Measurements from ENCODE around the gene KCNJ6. TPM values are rescaled to one million over a fixed set of nuclear protein-coding genes. Genes with fewer than 3 reads are reported as not detected.

KCNJ6 gene
- polyA plus RNA-seq, 1 of the 3 experiments (the other 2 are of a cell fraction) = not detected

- H3K9me2 ChIP-seq = no peaks in the 10 kb centered on the region
- POLR2A ChIA-PET = no interaction called here
- H3K4me2 ChIP-seq = no peak overlapping the region
- H3K79me2 ChIP-seq (ENCODE audit: insufficient read depth) = no peaks in the 10 kb centered on the region
- DNase-seq = no peak
- H2AFZ ChIP-seq (ENCODE audit: low read depth) = no peak overlapping the region
- H3K27ac ChIP-seq (ENCODE audit: low read depth in 2 of 2, low read length in 1 of 2) = no peak overlapping the region
- no peak overlapping the region for H3K4me3 ChIP-seq (ENCODE audit: low read depth in 2 of 2, low read length in 1 of 2)
- no peaks in the 10 kb centered on the region for H3K9me3 ChIP-seq
- no peaks in the 10 kb centered on the region for H3K36me3 ChIP-seq (replicated peaks in 1 of 2; ENCODE audit: control insufficient read depth in 1 of 2, insufficient read depth in 2 of 2, low read length in 1 of 2)
- no peaks in the 10 kb centered on the region for H3K4me1 ChIP-seq (ENCODE audit: control insufficient read depth in 1 of 2, insufficient read depth in 2 of 2, low read depth in 1 of 2, low read length in 1 of 2)
- no peak overlapping the region for H3K9ac ChIP-seq
- no peaks in the 10 kb centered on the region for H3K27me3 ChIP-seq (ENCODE audit: insufficient read depth)
- no peaks in the 10 kb centered on the region for H3F3A ChIP-seq (replicated peaks; ENCODE audit: insufficient read depth)
- 28% methylated on average over 3 of the region's 3 CpGs for WGBS (ENCODE audit: low lambda C conversion rate)
- H4K20me1 ChIP-seq (ENCODE audit: insufficient read depth) = no peaks in the 10 kb centered on the region
- CTCF ChIA-PET = interaction anchor here (1.1 kb wide), 1 partner anchor 9 kb away, joined by 3 read pairs; no protein-coding TSS in a partner anchor
- TF ChIP-seq IRF3 (IDR thresholded peaks at IDR 0.05; ENCODE audit: low read depth, low read length) (no peak), CTCF (IDR thresholded peaks at IDR 0.05) (no peak), FOXM1 (IDR thresholded peaks at IDR 0.05; ENCODE audit: low read depth) (no peak), USF1 (IDR thresholded peaks at IDR 0.05; ENCODE audit: borderline replicate concordance, low read depth) (no peak), TCF12 (IDR thresholded peaks at IDR 0.05) (no peak), EP300 (IDR thresholded peaks at IDR 0.05; ENCODE audit: borderline replicate concordance in 1 of 2, low read depth in 1 of 2, low read length in 1 of 2) (no peak), POLR2AphosphoS5 (IDR thresholded peaks at IDR 0.05; ENCODE audit: low read depth, low read length) (no peak), PBX3 (IDR thresholded peaks at IDR 0.05) (no peak), YY1 (IDR thresholded peaks at IDR 0.05; ENCODE audit: low read depth) (no peak), REST (IDR thresholded peaks at IDR 0.05; ENCODE audit: low read depth, low read length) (no peak), FOXJ3 (CRISPR knock-in tag; IDR thresholded peaks at IDR 0.05) (no peak), TAF1 (IDR thresholded peaks at IDR 0.05; ENCODE audit: borderline replicate concordance, low read depth, low read length) (no peak), ELF1 (IDR thresholded peaks at IDR 0.05) (no peak), ZBTB33 (IDR thresholded peaks at IDR 0.05; ENCODE audit: borderline replicate concordance, low read depth) (no peak), SMC3 (IDR thresholded peaks at IDR 0.05; ENCODE audit: low read depth, low read length) (no peak), SIN3A (IDR thresholded peaks at IDR 0.05; ENCODE audit: borderline replicate concordance, low read depth, low read length) (no peak), GABPA (IDR thresholded peaks at IDR 0.05; ENCODE audit: low read depth) (no peak), RAD21 (IDR thresholded peaks at IDR 0.05; ENCODE audit: low read length) (no peak)
These were observed 167.9 kb downstream of the KCNJ6 start for GRCh38 chr21:37748351-37748750.
